GM12873 (cell line): ENCODE measurements around the gene PERM1.

Source experiments
- CTCF ChIP-seq: IDR thresholded peaks from 2 replicates; pipeline ENCODE4 v1.5.1; 2012; ENCODE audit warnings: low read depth, mild to moderate bottlenecking, moderate library complexity, low read length, control low read depth; ENCODE audit not compliant: insufficient read depth; ENCODE audit errors: missing control alignments

Gene PERM1

DNA sequence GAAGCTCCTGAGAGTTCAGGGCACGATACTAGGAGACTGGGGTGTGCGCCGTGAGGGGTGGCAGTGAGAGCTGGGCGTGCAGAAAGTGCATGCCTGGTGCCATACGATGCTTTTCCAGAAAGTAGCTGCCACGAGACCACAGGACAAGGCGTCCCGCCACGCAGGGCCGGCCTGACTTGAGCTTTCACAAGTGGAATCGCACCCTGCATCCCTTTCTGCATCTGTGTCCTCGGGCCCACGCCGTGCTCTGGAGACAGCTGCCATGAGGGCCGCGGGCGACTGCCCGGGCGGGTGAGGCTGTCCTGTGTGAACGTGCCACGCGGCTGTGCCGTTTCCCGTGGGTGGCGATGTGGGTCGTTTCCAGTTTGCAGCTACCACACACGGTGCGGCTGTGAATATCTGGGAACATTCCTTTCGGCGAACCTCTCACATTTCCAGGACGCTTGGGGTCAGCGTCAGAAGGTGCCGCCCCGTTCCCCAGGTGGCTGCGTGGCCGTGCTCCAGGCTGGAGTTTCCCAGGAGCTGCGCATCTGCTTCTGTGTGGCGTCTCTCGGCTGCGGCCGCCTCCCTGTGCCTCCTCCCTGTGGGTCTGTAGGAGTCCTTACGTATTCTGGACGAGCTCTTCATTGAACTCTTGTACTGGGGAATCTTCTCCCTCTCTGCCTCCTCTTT is 1.0 kb upstream of the PERM1 start:
- TF ChIP-seq CTCF: no peak

GRCh38 chr1:981491-981954 is 370 bp downstream of the PERM1 start:
- TF ChIP-seq CTCF: no peak

DNA sequence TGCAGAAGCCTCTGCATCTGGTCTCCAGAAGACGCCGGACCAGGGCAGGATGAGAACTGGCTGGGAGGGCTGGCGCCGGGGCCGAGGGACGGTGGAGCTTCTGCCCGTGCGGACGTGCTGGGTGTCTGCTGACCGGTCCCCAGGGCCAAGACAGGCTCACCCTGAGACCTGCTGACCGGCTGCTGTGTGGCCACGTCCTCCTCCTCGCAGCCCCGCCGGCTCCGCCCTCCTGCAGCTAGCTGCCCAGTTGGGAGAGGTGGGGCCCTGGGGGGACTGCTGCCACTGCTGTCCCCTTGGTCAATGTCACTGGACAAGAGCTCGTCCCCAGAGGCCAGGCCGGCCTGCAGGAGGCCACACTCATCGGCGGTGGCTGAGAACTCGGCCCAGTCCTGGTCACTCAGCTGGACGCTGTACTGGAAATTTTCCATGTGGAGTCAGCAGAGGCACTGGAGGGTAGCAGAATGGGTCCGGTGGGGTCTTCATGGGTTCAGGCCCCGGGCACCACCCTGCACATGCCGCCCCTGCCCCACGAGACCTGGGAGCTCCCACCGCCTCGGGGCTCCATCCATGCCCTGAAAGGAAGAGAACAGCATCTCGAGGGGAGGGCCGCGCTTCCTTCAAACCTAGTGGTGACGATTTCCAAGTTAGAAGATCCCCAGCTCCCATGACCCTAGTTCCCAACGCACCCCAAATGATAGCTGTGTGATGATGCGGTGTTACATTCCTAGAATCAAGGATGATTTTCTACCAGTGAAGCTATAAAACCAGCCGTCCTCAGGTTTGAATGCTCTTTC is 1.1 kb downstream of the PERM1 start:
- TF ChIP-seq CTCF: no peak

- no peak for TF ChIP-seq CTCF
Observed at GRCh38 chr1:980137-980571, 1.7 kb downstream of the PERM1 start.

DNA sequence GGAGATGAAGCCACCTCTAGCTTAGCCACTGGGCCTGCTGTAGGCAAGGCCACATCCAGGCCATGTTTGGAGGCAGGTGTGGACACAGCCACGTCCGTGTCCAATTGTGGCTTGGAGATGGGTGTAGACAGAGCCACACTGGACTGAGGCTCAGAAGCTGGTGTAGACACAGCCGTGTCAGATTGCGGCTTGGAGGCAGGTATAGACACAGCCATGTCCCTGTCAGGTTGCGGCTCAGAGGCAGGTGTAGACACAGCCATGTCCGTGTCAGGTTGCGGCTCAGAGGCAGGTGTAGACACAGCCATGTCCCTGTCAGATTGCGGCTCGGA is 2.2 kb downstream of the PERM1 start:
- no peak for TF ChIP-seq CTCF

DNA sequence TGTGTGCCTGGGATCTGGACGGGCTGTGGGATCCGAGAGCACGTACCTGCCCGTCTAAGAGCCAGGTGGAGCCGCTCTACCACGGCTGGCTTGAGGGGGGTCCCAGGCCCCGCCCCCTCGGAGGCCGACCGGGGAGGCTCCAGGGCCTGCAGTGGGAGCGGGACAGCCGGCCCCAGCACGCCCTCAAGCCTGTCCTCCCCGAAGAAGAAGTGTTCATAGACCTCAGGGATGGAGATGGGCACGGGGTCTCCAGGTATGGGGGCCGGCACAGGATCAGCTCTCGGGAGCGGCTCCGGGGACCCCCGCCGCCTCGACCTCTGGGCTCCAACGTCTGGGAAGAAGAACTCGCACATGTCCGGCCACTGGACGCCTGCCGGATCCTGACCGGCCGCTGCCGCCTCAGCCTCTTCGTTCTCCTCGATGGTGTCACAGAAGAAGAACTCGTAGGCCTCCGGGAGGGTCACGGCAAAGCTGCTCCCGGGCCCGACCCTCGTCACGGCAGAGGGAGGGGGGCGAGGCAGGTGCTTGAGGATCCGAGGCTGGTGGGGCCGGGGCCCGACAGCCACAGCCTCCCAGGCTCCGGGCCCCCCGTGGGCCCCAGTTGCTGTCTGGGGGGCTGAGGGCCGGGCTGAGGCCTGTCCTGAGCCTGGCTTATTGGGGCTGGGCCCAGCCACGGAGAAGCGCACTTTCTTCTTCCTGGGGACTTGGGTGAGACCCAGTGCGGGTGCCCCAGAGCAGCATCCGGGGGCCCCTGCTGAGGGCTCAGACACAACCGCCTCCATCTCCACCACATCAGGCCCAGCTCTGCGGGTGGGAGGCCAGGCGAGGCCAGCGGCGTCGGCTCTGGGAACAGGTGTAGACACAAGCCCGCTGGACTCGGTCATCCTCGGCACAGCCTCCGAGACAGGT is 2.8 kb downstream of the PERM1 start:
- TF ChIP-seq CTCF: no peak
